HEK293T (cell line): ENCODE data around the gene OSBPL2.

Experiments used
- ARNT ChIP-seq: fragments of 450-650 bp; IDR thresholded peaks from 2 replicates; pipeline ENCODE4 v1.6.1; 2017; ENCODE audit warnings: mild to moderate bottlenecking
- BHLHE40 ChIP-seq: fragments of 450-650 bp; IDR thresholded peaks from 2 replicates; pipeline ENCODE4 v1.6.1; 2016; ENCODE audit warnings: mild to moderate bottlenecking, moderate library complexity, borderline replicate concordance
- CTBP1 ChIP-seq: fragments of 450-650 bp; IDR thresholded peaks from 2 replicates; pipeline ENCODE4 v1.6.1; 2016; ENCODE audit warnings: borderline replicate concordance
- ELF4 ChIP-seq: fragments of 450-650 bp; IDR thresholded peaks from 2 replicates; pipeline ENCODE4 v1.6.1; 2017; ENCODE audit warnings: antibody characterized with exemption
- FOXA1 ChIP-seq: fragments of 450-650 bp; IDR thresholded peaks from 2 replicates; pipeline ENCODE4 v1.6.1; 2016; ENCODE audit warnings: mild to moderate bottlenecking
- FOXK2 ChIP-seq: fragments of 450-650 bp; IDR thresholded peaks from 2 replicates; pipeline ENCODE4 v1.6.1; 2016; ENCODE audit warnings: mild to moderate bottlenecking
- FOXM1 ChIP-seq: fragments of 450-650 bp; IDR thresholded peaks from 2 replicates; pipeline ENCODE4 v1.6.1; 2017; ENCODE audit warnings: mild to moderate bottlenecking, borderline replicate concordance
- PKNOX1 ChIP-seq: fragments of 450-650 bp; IDR thresholded peaks from 2 replicates; pipeline ENCODE4 v1.6.1; 2016
- SP1 ChIP-seq: fragments of 450-650 bp; IDR thresholded peaks from 2 replicates; pipeline ENCODE4 v1.6.1; 2017
- SUZ12 ChIP-seq: fragments of 450-650 bp; IDR thresholded peaks from 2 replicates; pipeline ENCODE4 v1.6.1; 2016; ENCODE audit warnings: mild to moderate bottlenecking
- ZNF384 ChIP-seq: fragments of 450-650 bp; IDR thresholded peaks from 2 replicates; pipeline ENCODE4 v1.6.1; 2016

- TF ChIP-seq ZNF384 (no peak), FOXM1 (no peak), PKNOX1 (no peak), SUZ12 (no peak), ARNT (no peak), BHLHE40 (no peak), SP1 (no peak), ELF4 (no peak), FOXK2 (no peak), FOXA1 (no peak), CTBP1 (no peak)
Observed at GRCh38 chr20:62236200-62236599, 2.1 kb upstream of the OSBPL2 start.
